Measurements from ENCODE around the gene MAN2A2.
"Not testable (repeated sequence)": the region's sequence is repeated elsewhere in the genome, so short reads cannot be mapped to it uniquely, and the experiment has no call there.

MAN2A2 gene

DNA sequence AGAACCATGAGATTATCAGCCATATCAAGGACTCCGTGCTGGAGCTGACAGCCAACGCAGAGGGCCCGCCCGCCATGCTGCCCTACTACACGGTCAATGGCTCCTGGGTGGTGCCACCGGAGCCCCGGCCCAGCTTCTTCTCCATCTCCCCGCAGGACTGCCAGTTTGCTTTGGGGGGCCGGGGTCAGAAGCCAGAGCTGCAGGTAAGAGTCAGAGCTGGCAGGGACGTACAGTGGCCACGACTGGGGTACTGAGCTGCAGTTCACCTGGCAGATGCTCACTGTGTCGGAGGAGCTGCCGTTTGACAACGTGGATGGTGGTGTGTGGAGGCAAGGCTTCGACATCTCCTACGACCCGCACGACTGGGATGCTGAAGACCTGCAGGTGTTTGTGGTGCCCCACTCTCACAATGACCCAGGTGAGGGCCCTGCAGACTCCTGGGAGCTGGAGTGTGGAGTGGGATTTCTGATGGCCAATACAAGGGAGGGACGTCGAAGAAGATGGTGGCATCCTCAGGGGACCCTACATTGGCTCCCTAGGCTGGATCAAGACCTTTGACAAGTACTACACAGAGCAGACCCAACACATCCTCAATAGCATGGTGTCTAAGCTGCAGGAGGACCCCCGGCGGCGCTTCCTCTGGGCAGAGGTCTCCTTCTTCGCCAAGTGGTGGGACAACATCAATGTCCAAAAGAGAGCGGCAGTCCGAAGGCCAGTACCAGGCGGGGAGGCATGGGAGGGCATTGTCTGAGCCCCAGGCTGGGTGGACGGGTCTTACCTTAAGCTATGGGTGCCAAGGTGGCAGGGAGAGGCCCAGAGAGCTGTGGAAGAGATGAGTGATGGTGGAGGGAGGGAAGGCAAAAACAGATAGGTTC is 2.4 kb downstream of the MAN2A2 start:
- no peak for DNase-seq (ENCODE audit: low read depth)

- no peak for DNase-seq (ENCODE audit: low read depth)
These were observed 3.2 kb downstream of the MAN2A2 start for GRCh38 chr15:90906181-90906849.

DNA sequence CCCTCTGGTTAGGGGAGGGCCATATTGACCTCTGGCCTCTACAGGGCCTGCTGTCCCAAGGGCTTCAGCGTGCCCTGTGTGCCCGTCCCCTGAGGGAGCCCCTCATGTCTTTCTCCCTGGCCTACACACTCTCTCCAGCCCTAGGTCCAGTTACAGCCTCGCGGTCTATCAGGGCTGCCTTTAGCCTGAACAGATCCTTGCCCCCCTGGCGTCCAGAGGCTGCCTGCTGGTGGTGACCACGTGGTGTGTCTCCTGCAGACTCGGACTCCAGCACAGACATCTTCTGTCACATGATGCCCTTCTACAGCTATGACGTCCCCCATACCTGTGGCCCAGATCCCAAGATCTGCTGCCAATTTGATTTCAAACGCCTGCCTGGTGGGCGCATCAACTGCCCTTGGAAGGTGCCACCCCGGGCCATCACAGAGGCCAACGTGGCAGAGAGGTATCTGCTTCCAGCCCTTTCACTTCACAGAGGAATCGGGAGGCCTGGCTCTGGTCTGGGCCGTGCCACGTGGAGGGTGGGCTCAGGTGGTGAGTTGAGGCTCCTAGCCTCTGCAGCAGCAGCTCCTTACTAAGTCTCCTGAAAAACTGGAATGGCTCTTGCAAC is 4.1 kb downstream of the MAN2A2 start:
- no peak for DNase-seq (ENCODE audit: low read depth)

GRCh38 chr15:90907838-90908507 is 4.9 kb downstream of the MAN2A2 start:
- DNase-seq (ENCODE audit: low read depth), result no peak

- DNase-seq (ENCODE audit: low read depth), result not testable (repeated sequence)
These were observed 6.3 kb downstream of the MAN2A2 start for GRCh38 chr15:90909449-90909848.

DNA sequence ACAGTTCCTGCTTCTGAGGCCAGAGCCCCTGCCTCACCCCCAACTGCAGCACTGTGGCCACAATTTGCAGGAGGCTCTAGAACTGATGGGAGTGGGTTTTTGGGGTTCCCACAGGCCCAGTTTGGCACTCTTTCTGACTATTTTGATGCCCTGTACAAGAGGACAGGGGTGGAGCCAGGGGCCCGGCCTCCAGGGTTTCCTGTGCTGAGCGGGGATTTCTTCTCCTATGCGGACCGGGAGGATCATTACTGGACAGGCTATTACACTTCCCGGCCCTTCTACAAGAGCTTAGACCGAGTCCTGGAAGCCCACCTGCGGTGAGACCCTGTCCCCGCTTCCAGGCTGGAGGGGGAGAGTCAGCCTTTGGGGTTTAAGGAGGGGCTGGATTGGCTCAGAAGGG is 6.9 kb downstream of the MAN2A2 start:
- no peak for DNase-seq (ENCODE audit: low read depth)

DNA sequence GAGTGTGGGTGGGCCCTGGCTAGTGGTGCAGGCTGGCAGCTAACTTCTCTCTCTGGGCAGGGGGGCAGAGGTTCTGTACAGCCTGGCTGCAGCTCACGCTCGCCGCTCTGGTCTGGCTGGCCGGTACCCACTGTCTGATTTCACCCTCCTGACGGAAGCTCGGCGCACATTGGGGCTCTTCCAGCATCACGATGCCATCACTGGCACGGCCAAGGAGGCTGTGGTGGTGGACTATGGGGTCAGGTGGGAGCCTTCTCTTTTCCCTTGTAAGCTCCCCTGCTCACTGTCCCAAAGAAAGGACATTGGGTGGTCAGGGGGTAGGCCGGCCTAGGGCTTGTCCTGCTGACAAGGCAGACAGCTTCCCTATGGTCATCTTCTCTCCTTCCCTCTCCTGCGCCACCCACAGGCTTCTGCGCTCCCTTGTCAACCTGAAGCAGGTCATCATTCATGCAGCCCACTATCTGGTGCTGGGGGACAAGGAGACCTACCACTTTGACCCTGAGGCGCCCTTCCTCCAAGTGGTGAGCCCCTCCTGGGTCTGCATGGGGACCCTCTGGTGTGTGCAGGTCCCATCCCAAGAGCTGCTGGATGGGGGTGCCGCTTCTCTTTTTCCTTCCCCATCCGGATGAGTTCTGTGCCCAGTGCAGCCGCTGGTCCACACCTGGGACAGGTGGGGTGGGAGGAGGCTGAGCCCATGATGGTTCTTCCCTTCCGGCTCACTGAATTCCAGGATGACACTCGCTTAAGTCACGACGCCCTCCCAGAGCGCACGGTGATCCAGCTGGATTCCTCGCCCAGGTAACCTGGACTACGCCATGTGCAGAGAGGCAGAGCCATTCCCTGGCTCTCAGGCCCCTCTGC is 7.6 kb downstream of the MAN2A2 start:
- DNase-seq (ENCODE audit: low read depth), result no peak

- no peak for DNase-seq (ENCODE audit: low read depth)
These were observed 8.2 kb downstream of the MAN2A2 start for GRCh38 chr15:90911302-90911623.

GRCh38 chr15:90911906-90912769 is 9.0 kb downstream of the MAN2A2 start:
- DNase-seq (ENCODE audit: low read depth), result no peak

DNA sequence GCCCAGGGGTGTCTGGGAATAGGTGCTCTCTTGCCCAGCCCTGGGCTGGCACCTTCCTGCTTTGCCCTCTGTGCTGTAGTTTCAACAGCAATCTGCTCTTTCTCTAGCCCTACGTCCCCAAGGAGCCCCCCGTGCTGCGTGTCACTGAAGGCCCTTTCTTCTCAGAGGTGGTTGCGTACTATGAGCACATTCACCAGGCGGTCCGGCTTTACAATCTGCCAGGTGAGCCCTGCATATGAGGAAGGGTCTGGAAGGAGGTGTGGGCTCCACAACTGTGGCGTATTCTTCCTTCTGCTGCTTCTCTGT is 9.6 kb downstream of the MAN2A2 start:
- no peak for DNase-seq (ENCODE audit: low read depth)

- no peak for DNase-seq (ENCODE audit: low read depth)
These were observed 10.4 kb downstream of the MAN2A2 start for GRCh38 chr15:90913398-90913944.

DNA sequence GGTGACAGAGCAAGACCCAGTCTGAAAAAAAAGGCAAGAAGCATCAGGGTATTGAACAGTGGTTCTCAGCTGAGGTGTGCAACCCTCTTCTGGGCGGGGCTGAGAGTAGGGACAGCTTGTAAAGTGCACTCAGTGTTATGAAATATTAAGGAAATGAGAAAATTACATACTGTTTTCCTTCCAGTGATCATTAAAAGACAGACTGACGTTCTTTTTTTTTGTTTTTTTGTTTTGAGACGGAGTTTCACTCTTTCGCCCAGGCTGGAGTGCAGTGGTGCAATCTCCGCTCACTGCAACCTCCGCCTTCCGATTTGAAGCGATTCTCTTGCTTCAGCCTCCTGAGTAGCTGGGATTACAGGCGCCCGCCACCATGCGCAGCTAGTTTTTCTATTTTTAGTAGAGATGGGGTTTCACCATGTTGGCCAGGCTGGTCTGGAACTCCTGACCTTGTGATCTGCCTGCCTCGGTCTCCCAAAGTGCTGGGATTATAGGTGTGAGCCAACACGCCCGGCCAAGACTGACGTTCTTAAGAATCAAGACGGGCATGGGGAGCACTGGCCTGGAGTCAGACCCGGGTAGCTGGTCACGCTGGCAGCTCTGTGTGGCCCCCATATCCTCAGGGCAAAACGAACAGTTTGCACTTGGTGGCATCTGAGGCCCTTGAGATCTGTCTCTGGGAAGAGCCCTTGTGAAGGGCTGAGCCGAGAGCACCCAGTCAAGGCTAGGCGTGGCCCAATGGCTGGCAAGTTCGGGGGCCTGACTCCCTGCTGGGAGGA is 11.4 kb downstream of the MAN2A2 start:
- no peak for DNase-seq (ENCODE audit: low read depth)

- DNase-seq (ENCODE audit: low read depth), result no peak
These were observed 12.2 kb downstream of the MAN2A2 start for GRCh38 chr15:90915216-90915807.

DNA sequence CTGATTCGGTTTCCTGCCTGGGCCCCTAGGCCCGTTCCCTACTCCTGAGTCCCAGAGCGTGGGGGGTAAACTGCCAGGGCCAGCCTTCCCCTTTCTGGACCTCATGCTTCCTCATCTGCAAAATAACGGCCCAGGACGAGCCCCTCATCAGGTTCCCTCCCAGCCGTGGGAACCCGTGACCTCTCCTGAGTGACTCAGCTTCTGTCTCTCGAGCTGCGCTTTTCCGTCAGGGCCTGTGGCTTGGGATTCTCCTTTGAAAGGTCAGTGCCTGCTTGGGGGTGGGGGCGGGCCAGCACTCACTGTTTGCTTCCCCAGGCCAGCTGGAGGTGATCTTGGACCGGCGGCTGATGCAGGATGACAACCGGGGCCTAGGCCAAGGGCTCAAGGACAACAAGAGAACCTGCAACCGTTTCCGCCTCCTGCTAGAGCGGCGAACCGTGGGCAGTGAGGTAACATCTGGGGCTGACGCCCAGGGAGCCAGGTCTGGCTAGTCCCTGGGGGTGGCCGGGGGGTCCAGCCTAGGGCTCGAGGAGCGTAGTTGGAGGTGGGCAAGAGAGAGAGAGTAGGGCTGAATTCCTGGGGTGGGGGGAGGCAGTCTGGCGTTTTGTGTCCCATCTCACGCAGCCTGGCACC is 12.8 kb downstream of the MAN2A2 start:
- no peak for DNase-seq (ENCODE audit: low read depth)

DNA sequence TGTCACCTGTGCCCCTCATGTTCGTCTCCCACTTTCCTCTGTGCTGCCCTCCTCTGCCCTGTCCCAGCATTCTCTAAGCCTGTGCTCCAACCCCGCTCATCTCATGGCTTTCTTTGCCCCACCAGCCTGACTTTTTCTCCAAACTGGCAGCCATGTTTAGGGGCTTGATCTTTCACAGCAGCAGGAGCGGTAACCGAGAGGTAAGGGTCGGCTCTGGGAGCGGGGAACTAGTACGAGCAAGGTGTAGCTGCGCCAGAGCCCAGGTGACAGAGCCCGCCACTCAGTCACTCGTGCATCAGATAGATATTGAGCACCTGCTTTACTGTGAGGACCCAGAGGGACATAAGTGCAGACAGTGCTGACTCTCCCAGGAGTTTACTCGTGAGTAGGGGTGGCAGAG is 13.4 kb downstream of the MAN2A2 start:
- DNase-seq (ENCODE audit: low read depth), result no peak

GRCh38 chr15:90917569-90917968 is 14.5 kb downstream of the MAN2A2 start:
- no peak for DNase-seq (ENCODE audit: low read depth)

GRCh38 chr15:90918034-90918788 is 15.1 kb downstream of the MAN2A2 start:
- no peak for DNase-seq (ENCODE audit: low read depth)

DNA sequence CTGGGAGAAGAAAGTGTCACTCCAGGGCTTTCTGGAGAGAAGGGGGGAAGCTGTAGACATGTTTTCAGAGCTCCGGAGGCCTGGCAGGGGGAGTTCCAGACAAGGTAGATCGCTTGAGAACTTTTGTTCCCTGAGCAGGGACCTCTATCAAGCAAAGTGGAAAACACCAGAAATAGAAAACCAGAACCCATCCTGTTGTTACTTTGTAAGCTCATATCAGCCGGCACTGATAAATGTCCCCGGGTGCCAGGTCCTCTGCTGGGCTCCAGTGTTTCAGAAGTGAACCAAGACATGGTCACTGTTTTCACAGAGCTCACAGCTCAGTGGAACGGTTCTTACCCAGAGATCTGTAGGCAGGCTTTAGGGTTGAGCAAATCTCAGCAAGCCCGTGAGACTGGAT is 15.7 kb downstream of the MAN2A2 start:
- DNase-seq (ENCODE audit: low read depth), result no peak
